Ovary (tissue), 9 donors: ENCODE measurements around the gene CNDP1. TPM values are rescaled to one million over a fixed set of nuclear protein-coding genes. Genes with fewer than 3 reads are reported as not detected.
"Not testable (repeated sequence)": the region's sequence is repeated elsewhere in the genome, so short reads cannot be mapped to it uniquely, and the experiment has no call there.

ENCODE experiments used
- DNase-seq, 5 donors: peaks; one replicate each; pipeline ENCODE4 v3.0.0-alpha.2; 2019 to 2020
- H3K27ac ChIP-seq, 2 donors: fragments of 200-600 bp; one replicate each; pipeline versions ENCODE4 v1.5.1 to v1.8.0; 2019 to 2022
- H3K27me3 ChIP-seq: fragments of 200-600 bp; one replicate; pipeline ENCODE4 v1.8.0; 2022
- H3K36me3 ChIP-seq: fragments of 200-600 bp; sonication (generic); one replicate; pipeline ENCODE4 v1.5.1; 2019
- H3K4me1 ChIP-seq: one replicate; pipeline ENCODE4 v1.8.1; 2013; ENCODE audit warnings: mild to moderate bottlenecking, moderate library complexity; ENCODE audit not compliant: insufficient read depth
- H3K4me3 ChIP-seq: fragments of 200-600 bp; sonication (generic); one replicate; pipeline ENCODE4 v1.5.1; 2017
- H3K9me3 ChIP-seq, 2 donors: fragments of 200-600 bp in 1 of 2; sonication (generic) in 1 of 2; one replicate each; pipeline versions ENCODE4 v1.5.1 to v1.8.1; 2013 to 2019; ENCODE audit warnings: mild to moderate bottlenecking in 1 of 2, moderate library complexity in 1 of 2
- EP300 ChIP-seq: sonication (generic); formaldehyde crosslinking; IDR thresholded peaks from one replicate; pipeline ENCODE4 v1.6.1; 2017; ENCODE audit warnings: antibody characterized with exemption
- POLR2A ChIP-seq: fragments of 450-650 bp; IDR thresholded peaks from one replicate; pipeline ENCODE4 v1.6.1; 2017; ENCODE audit warnings: antibody characterized with exemption, mild to moderate bottlenecking, moderate library complexity
- WGBS, 3 donors: extraction: QIAGEN DNeasy Blood & Tissue Kit in 1 of 3; methylation state at CpG; one replicate each; pipeline versions ENCODE4 v1.1.5 to v1.1.7; 2013 to 2017; 5-methylcytosine and 5-hydroxymethylcytosine counted together
- intact Hi-C, 4 donors: fragments of 100-400 bp; cut with DNase I; formaldehyde crosslinking; loops; one replicate each; pipeline versions ENCODE4 v1.11.0 to v1.15.1; 2022 to 2023
- polyA plus RNA-seq, 2 donors: library from polyadenylated mRNA; stranded (reverse); fragments of 200-250 nt in 1 of 2; fragments of 350-450 nt in 1 of 2; fragmentation: Illumina TruSeq in 1 of 2; extraction: RNeasy Lipid Tissue Mini Kit (QIAGEN cat#74804) in 1 of 2; gene quantifications; one replicate each; pipeline ENCODE4 v1.2.3, GENCODE V29; 2013 to 2014
- total RNA-seq, 7 donors: library from RNA; depleted of rRNA in 2 of 7; stranded (reverse); fragments of >200 nt in 2 of 7; fragmentation: NEBNext Ultra II Directional in 3 of 7; extraction: Animal tissue kit (Norgen Biotek cat#: 25700) in 3 of 7; gene quantifications; one replicate each; pipeline versions ENCODE4 v1.1.0 to v1.2.4, GENCODE V29; 2016 to 2023
- TF ChIP-seq, protein P1 (sequence below), 3 donors: fragments of 450-650 bp in 2 of 3; fragments of 200-600 bp in 1 of 3; IDR thresholded peaks; one replicate each; pipeline versions ENCODE4 v1.5.1 to v1.8.0; 2016 to 2022; ENCODE audit warnings: antibody characterized with exemption in 3 of 3, mild to moderate bottlenecking in 1 of 3
- donor health status: DM: no; HTN: no; CAD: no; lungs with moderate emphysema.
- donor health status: DM: no; HTN: no; CAD: no.
- donor health status: Bipolar disorder and iron deficiency.
- donor health status: DM: yes; HTN: yes; CAD: no.
- donor health status: DM: no; HTN: no; CAD: no.
- donor health status: DM: yes; HTN: yes; CAD: no.

CNDP1 gene
- total and polyA plus RNA-seq, 9 donors: 0.02 to 0.35 (median 0.15) TPM; not detected in 3

DNA sequence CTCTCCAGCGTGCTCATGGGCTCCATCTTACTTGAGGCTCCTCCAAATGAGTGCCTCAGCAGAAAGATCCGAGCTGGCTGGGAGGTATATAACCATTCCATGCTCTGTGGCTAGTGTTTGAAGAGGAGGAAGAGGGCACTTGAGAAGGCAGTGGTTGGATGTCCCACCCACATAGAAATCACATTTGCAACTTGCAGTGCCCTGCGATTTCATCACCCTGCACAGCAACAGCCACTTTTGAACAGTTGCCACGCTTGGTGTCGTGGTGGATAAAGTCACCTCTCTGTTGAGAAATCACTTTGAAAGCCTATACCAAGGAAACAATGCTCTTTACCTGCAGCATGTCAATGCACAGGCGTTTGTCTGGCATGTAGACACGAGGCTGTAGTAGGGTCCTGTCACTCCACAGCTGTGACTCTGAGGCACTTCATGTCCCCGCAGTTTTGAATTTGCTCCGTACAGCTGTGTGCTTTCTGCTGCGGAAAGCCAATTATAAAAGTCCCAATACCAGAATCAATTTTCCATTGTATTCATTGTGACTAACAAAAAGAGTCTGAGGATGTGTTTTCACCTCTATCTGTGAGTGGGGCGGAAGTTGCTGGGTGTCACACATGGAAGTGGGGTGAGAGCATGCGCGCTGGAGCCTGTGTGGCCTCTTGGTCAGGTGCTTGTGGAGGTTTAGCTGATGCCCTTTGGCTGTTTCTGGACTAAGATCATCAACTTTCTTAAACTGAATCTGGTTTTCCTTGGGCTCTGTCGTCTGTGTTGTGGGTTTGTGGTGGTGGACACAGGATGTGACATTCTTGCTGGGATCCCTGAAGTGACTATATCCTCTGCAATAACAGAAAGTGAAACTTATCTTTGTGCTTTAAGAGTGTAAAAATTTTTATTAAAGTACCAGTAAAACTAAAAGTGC, 35.3 kb upstream of the CNDP1 start:
- Histone ChIP-seq H3K27me3 (no peaks in the 10 kb centered on the region), H3K4me1 (peaks cover 4% of the 10 kb centered on the region), H3K4me3 (no peak overlapping the region), H3K9me3 (no peaks in the 10 kb centered on the region), H3K36me3 (no peaks in the 10 kb centered on the region), H3K27ac (peak overlapping the region in 1 of 2 donors; percentile 15)
- DNase-seq: no peak
- WGBS, 3 donors: 87 to 94% (median 88%) methylated on average over 14 of the region's 14 CpGs
- no peak for TF ChIP-seq POLR2A
- TF ChIP-seq, protein P1, sequence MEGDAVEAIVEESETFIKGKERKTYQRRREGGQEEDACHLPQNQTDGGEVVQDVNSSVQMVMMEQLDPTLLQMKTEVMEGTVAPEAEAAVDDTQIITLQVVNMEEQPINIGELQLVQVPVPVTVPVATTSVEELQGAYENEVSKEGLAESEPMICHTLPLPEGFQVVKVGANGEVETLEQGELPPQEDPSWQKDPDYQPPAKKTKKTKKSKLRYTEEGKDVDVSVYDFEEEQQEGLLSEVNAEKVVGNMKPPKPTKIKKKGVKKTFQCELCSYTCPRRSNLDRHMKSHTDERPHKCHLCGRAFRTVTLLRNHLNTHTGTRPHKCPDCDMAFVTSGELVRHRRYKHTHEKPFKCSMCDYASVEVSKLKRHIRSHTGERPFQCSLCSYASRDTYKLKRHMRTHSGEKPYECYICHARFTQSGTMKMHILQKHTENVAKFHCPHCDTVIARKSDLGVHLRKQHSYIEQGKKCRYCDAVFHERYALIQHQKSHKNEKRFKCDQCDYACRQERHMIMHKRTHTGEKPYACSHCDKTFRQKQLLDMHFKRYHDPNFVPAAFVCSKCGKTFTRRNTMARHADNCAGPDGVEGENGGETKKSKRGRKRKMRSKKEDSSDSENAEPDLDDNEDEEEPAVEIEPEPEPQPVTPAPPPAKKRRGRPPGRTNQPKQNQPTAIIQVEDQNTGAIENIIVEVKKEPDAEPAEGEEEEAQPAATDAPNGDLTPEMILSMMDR (IDR thresholded peaks at IDR 0.05): no peak
- TF ChIP-seq EP300: no peak
- intact Hi-C loops: loop anchor here in 1 of 4 donors (5.0 kb wide), 1 partner anchor 302 kb away; no protein-coding TSS in a partner anchor

DNA sequence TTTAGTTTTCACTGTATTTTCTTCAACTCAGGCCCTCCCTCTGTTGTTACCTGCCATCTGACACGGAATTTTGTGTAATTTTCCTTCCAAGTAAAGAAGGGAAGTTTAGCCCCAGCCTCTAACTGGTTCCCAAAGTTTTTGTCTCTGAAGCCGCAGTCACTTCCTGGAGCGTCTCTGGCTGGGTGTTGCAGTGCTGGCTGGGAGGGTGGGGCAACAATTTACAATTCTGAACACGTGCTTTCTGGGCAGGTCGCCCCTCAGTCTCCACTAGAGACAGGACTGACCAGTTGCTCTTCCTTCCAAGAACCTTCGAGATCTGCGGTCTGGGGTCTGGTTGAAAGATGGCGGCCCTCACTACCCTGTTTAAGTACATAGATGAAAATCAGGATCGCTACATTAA, 34.7 kb upstream of the CNDP1 start:
- H3K4me3 ChIP-seq: no peak overlapping the region
- H3K4me1 ChIP-seq: peaks cover 4% of the 10 kb centered on the region
- WGBS, 3 donors: 65 to 72% (median 71%) methylated on average over 9 of the region's 9 CpGs
- intact Hi-C loops: loop anchor here in 1 of 4 donors (5.0 kb wide), 1 partner anchor 302 kb away; no protein-coding TSS in a partner anchor
- H3K27me3 ChIP-seq: no peaks in the 10 kb centered on the region
- peak overlapping the region in 1 of 2 donors; percentile 15 for H3K27ac ChIP-seq
- no peak for TF ChIP-seq POLR2A
- TF ChIP-seq, protein P1 (IDR thresholded peaks at IDR 0.05): no peak
- no peak for TF ChIP-seq EP300
- DNase-seq: peak in 4 of 5 donors; percentile 46 to 81 (median 64)
- H3K36me3 ChIP-seq: no peaks in the 10 kb centered on the region
- H3K9me3 ChIP-seq: no peaks in the 10 kb centered on the region

DNA sequence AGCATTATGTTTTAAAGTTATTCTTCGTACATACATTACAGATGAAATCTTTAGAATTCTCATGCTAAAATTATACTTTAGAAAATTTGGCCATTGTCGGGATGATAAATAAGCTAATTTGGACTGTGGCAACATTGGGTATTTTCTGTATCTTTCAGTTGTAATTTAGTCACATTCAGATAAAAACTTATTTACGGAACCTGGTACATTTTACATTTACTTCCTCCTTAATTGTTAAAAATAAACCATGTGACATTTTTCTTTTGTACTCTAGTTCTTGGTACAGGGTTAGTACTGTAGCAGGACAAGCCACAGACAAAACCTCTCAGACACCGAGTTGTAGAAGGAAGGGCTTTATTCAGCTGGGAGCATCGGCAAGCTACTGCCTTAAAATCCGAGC, 33.9 kb upstream of the CNDP1 start:
- WGBS, 3 donors: 74 to 88% (median 86%) methylated on average over 6 of the region's 6 CpGs
- no peak for DNase-seq
- no peaks in the 10 kb centered on the region for H3K27me3 ChIP-seq
- H3K4me3 ChIP-seq: no peak overlapping the region
- H3K27ac ChIP-seq: no peak overlapping the region
- TF ChIP-seq, protein P1 (IDR thresholded peaks at IDR 0.05): no peak
- TF ChIP-seq POLR2A (no peak), EP300 (no peak)
- H3K36me3 ChIP-seq: no peaks in the 10 kb centered on the region
- no peaks in the 10 kb centered on the region for H3K9me3 ChIP-seq
- intact Hi-C loops: no loop called here
- peaks cover 4% of the 10 kb centered on the region for H3K4me1 ChIP-seq

- 57 to 79% (median 58%) methylated on average over 8 of the region's 8 CpGs for WGBS, 3 donors
- H3K36me3 ChIP-seq, H3K27ac ChIP-seq, H3K27me3 ChIP-seq, DNase-seq, H3K9me3 ChIP-seq, intact Hi-C loops, H3K4me3 ChIP-seq, H3K4me1 ChIP-seq: not testable (repeated sequence)
These were observed 33.5 kb upstream of the CNDP1 start for GRCh38 chr18:74500774-74501173.

GRCh38 chr18:74501386-74501785, 32.9 kb upstream of the CNDP1 start:
- DNase-seq: no peak
- intact Hi-C loops: no loop called here
- no peaks in the 10 kb centered on the region for H3K27me3 ChIP-seq
- H3K4me1 ChIP-seq: peaks cover 4% of the 10 kb centered on the region
- no peaks in the 10 kb centered on the region for H3K36me3 ChIP-seq
- H3K9me3 ChIP-seq: no peaks in the 10 kb centered on the region
- H3K27ac ChIP-seq: no peak overlapping the region
- WGBS, 3 donors: 47 to 52% (median 52%) methylated on average over 4 of the region's 4 CpGs
- H3K4me3 ChIP-seq: no peak overlapping the region
- TF ChIP-seq POLR2A: no peak
- TF ChIP-seq, protein P1 (IDR thresholded peaks at IDR 0.05): no peak
- no peak for TF ChIP-seq EP300
